Measurements from ENCODE around the gene CIDEA. TPM values are rescaled to one million over a fixed set of nuclear protein-coding genes. Genes with fewer than 3 reads are reported as not detected.
"Not testable (repeated sequence)": the region's sequence is repeated elsewhere in the genome, so short reads cannot be mapped to it uniquely, and the experiment has no call there.

Gene CIDEA
- total RNA-seq = not detected
- polyA plus RNA-seq (ENCODE audit: insufficient read depth, low read depth, low replicate concordance) = not detected
- long read RNA-seq, donor 1 = 0 reads
- long read RNA-seq, donor 2 = 0 reads
- long read RNA-seq, donor 3 = 0 reads
- long read RNA-seq, donor 4 = 0 reads
- long read RNA-seq, donor 5 = 0 reads
- long read RNA-seq, donor 6 = 0 reads
- long read RNA-seq, donor 7 = 0 reads
- long read RNA-seq, donor 8 = 0 reads
- long read RNA-seq, donor 9 = 0 reads
- long read RNA-seq, donor 10 = 0 reads

- peaks cover 23% of the 10 kb centered on the region for H3K27me3 ChIP-seq (ENCODE audit: control insufficient read depth, insufficient read depth, low read length)
- H3K4me3 ChIP-seq (ENCODE audit: low read length in 3 of 3) = no peak within 1 kb of the TSS
- FAIRE-seq (no peak), DNase-seq (peak; percentile 52 to 67 (median 62))
- H3K9me3 ChIP-seq (ENCODE audit: control insufficient read depth in 2 of 3, insufficient read depth in 1 of 3, low read length in 3 of 3) = no peaks in the 10 kb centered on the region
- no peak within 1 kb of the TSS for H3K27ac ChIP-seq (ENCODE audit: low read depth in 2 of 2, low read length in 2 of 2)
- no peak for TF ChIP-seq CTCF (IDR thresholded peaks at IDR 0.05; ENCODE audit: borderline replicate concordance, extremely low read depth, insufficient read depth)
- H3K9ac ChIP-seq (ENCODE audit: low read length in 3 of 3) = no peak within 1 kb of the TSS
- H3K36me3 ChIP-seq (ENCODE audit: control insufficient read depth in 2 of 3, insufficient read depth in 3 of 3, low read length in 3 of 3) = no peaks in the 10 kb centered on the region
- peaks cover 0 to 7% (median 0%) of the 10 kb centered on the region in 3 donors for H3K4me1 ChIP-seq (ENCODE audit: control insufficient read depth in 2 of 3, insufficient read depth in 2 of 3, low read depth in 1 of 3, low read length in 3 of 3)
- intact Hi-C loops (cut with DNase I) = no loop called here
Observed at GRCh38 chr18:12254136-12254819, at the start of gene CIDEA. Gene CIDEA (plus strand): TSS chr18:12254361. CDS start chr18:12254384, 23 bp downstream.

- intact Hi-C loops (cut with DNase I); H3K36me3 ChIP-seq (ENCODE audit: control insufficient read depth in 2 of 3, insufficient read depth in 3 of 3, low read length in 3 of 3); H3K4me1 ChIP-seq (ENCODE audit: control insufficient read depth in 2 of 3, insufficient read depth in 2 of 3, low read depth in 1 of 3, low read length in 3 of 3); H3K27me3 ChIP-seq (ENCODE audit: control insufficient read depth, insufficient read depth, low read length); H3K9me3 ChIP-seq (ENCODE audit: control insufficient read depth in 2 of 3, insufficient read depth in 1 of 3, low read length in 3 of 3); FAIRE-seq; DNase-seq; H3K27ac ChIP-seq (ENCODE audit: low read depth in 2 of 2, low read length in 2 of 2); H3K4me3 ChIP-seq (ENCODE audit: low read length in 3 of 3); H3K9ac ChIP-seq (ENCODE audit: low read length in 3 of 3): not testable (repeated sequence)
Observed at GRCh38 chr18:12208296-12209153, 45.6 kb upstream of the CIDEA start.

- H3K4me1 ChIP-seq (ENCODE audit: control insufficient read depth in 2 of 3, insufficient read depth in 2 of 3, low read depth in 1 of 3, low read length in 3 of 3); H3K27me3 ChIP-seq (ENCODE audit: control insufficient read depth, insufficient read depth, low read length); H3K27ac ChIP-seq (ENCODE audit: low read depth in 2 of 2, low read length in 2 of 2); H3K4me3 ChIP-seq (ENCODE audit: low read length in 3 of 3); H3K9me3 ChIP-seq (ENCODE audit: control insufficient read depth in 2 of 3, insufficient read depth in 1 of 3, low read length in 3 of 3); H3K9ac ChIP-seq (ENCODE audit: low read length in 3 of 3); intact Hi-C loops (cut with DNase I); DNase-seq; FAIRE-seq; H3K36me3 ChIP-seq (ENCODE audit: control insufficient read depth in 2 of 3, insufficient read depth in 3 of 3, low read length in 3 of 3): not testable (repeated sequence)
Observed at GRCh38 chr18:12212308-12212707, 41.9 kb upstream of the CIDEA start.

- H3K4me1 ChIP-seq (ENCODE audit: control insufficient read depth in 2 of 3, insufficient read depth in 2 of 3, low read depth in 1 of 3, low read length in 3 of 3); intact Hi-C loops (cut with DNase I); H3K27me3 ChIP-seq (ENCODE audit: control insufficient read depth, insufficient read depth, low read length); H3K9me3 ChIP-seq (ENCODE audit: control insufficient read depth in 2 of 3, insufficient read depth in 1 of 3, low read length in 3 of 3); H3K9ac ChIP-seq (ENCODE audit: low read length in 3 of 3); FAIRE-seq; DNase-seq; H3K4me3 ChIP-seq (ENCODE audit: low read length in 3 of 3); H3K27ac ChIP-seq (ENCODE audit: low read depth in 2 of 2, low read length in 2 of 2); H3K36me3 ChIP-seq (ENCODE audit: control insufficient read depth in 2 of 3, insufficient read depth in 3 of 3, low read length in 3 of 3): not testable (repeated sequence)
Observed at GRCh38 chr18:12214296-12215005, 39.7 kb upstream of the CIDEA start.

GRCh38 chr18:12216471-12216870 is 37.7 kb upstream of the CIDEA start:
- H3K9ac ChIP-seq (ENCODE audit: low read length in 3 of 3); FAIRE-seq; H3K27me3 ChIP-seq (ENCODE audit: control insufficient read depth, insufficient read depth, low read length); H3K4me1 ChIP-seq (ENCODE audit: control insufficient read depth in 2 of 3, insufficient read depth in 2 of 3, low read depth in 1 of 3, low read length in 3 of 3); H3K4me3 ChIP-seq (ENCODE audit: low read length in 3 of 3); H3K27ac ChIP-seq (ENCODE audit: low read depth in 2 of 2, low read length in 2 of 2); intact Hi-C loops (cut with DNase I); H3K9me3 ChIP-seq (ENCODE audit: control insufficient read depth in 2 of 3, insufficient read depth in 1 of 3, low read length in 3 of 3); H3K36me3 ChIP-seq (ENCODE audit: control insufficient read depth in 2 of 3, insufficient read depth in 3 of 3, low read length in 3 of 3); DNase-seq: not testable (repeated sequence)

GRCh38 chr18:12218603-12219002 is 35.6 kb upstream of the CIDEA start:
- H3K4me3 ChIP-seq (ENCODE audit: low read length in 3 of 3); intact Hi-C loops (cut with DNase I); H3K9me3 ChIP-seq (ENCODE audit: control insufficient read depth in 2 of 3, insufficient read depth in 1 of 3, low read length in 3 of 3); H3K27me3 ChIP-seq (ENCODE audit: control insufficient read depth, insufficient read depth, low read length); H3K36me3 ChIP-seq (ENCODE audit: control insufficient read depth in 2 of 3, insufficient read depth in 3 of 3, low read length in 3 of 3); DNase-seq; H3K27ac ChIP-seq (ENCODE audit: low read depth in 2 of 2, low read length in 2 of 2); FAIRE-seq; H3K9ac ChIP-seq (ENCODE audit: low read length in 3 of 3); H3K4me1 ChIP-seq (ENCODE audit: control insufficient read depth in 2 of 3, insufficient read depth in 2 of 3, low read depth in 1 of 3, low read length in 3 of 3): not testable (repeated sequence)

GRCh38 chr18:12222041-12222440 is 32.1 kb upstream of the CIDEA start:
- intact Hi-C loops (cut with DNase I); H3K27me3 ChIP-seq (ENCODE audit: control insufficient read depth, insufficient read depth, low read length); H3K4me3 ChIP-seq (ENCODE audit: low read length in 3 of 3); H3K9me3 ChIP-seq (ENCODE audit: control insufficient read depth in 2 of 3, insufficient read depth in 1 of 3, low read length in 3 of 3); H3K9ac ChIP-seq (ENCODE audit: low read length in 3 of 3); H3K36me3 ChIP-seq (ENCODE audit: control insufficient read depth in 2 of 3, insufficient read depth in 3 of 3, low read length in 3 of 3); DNase-seq; FAIRE-seq; H3K27ac ChIP-seq (ENCODE audit: low read depth in 2 of 2, low read length in 2 of 2); H3K4me1 ChIP-seq (ENCODE audit: control insufficient read depth in 2 of 3, insufficient read depth in 2 of 3, low read depth in 1 of 3, low read length in 3 of 3): not testable (repeated sequence)
